Liver (tissue), 3 donors: ENCODE results near the gene ANGEL2.

ENCODE experiments used
- ATF3 ChIP-seq: IDR thresholded peaks from 2 replicates; pipeline ENCODE4 v1.6.1; 2016; ENCODE audit warnings: antibody characterized with exemption
- CTCF ChIP-seq: fragments of 150-350 bp; IDR thresholded peaks from 2 replicates; pipeline ENCODE4 v1.5.1; 2017; ENCODE audit warnings: improper control_type of control experiment, low read depth, low read length; ENCODE audit not compliant: missing input control
- EGR1 ChIP-seq, 2 donors: IDR thresholded peaks; 2 replicates each; pipeline ENCODE4 v1.6.1; 2016 to 2018; ENCODE audit warnings: antibody characterized with exemption in 2 of 2, low read depth in 2 of 2
- FOXA1 ChIP-seq: IDR thresholded peaks from 2 replicates; pipeline ENCODE4 v1.6.1; 2016; ENCODE audit warnings: antibody characterized with exemption
- GABPA ChIP-seq, 2 donors: IDR thresholded peaks in 1 of 2; conservative IDR thresholded peaks in 1 of 2; 2 replicates each; pipeline ENCODE4 v1.6.1; 2016; ENCODE audit warnings: antibody characterized with exemption in 2 of 2, mild to moderate bottlenecking in 1 of 2, moderate library complexity in 1 of 2
- JUND ChIP-seq, 2 donors: IDR thresholded peaks; 2 replicates each; pipeline ENCODE4 v1.6.1; 2016; ENCODE audit warnings: antibody characterized with exemption in 2 of 2
- MAX ChIP-seq: IDR thresholded peaks from 2 replicates; pipeline ENCODE4 v1.6.1; 2016; ENCODE audit warnings: antibody characterized with exemption
- NR2F2 ChIP-seq: IDR thresholded peaks from 2 replicates; pipeline ENCODE4 v1.6.1; 2016; ENCODE audit warnings: antibody characterized with exemption
- RAD21 ChIP-seq, 2 donors: IDR thresholded peaks; 2 replicates each; pipeline ENCODE4 v1.6.1; 2016; ENCODE audit warnings: antibody characterized with exemption in 2 of 2, mild to moderate bottlenecking in 2 of 2
- REST ChIP-seq: IDR thresholded peaks from 2 replicates; pipeline ENCODE4 v1.6.1; 2016; ENCODE audit warnings: antibody characterized with exemption, mild to moderate bottlenecking
- RXRA ChIP-seq, 2 donors: IDR thresholded peaks; 2 replicates each; pipeline ENCODE4 v1.6.1; 2017 to 2018; ENCODE audit warnings: antibody characterized with exemption in 2 of 2, mild to moderate bottlenecking in 1 of 2
- SP1 ChIP-seq: IDR thresholded peaks from 2 replicates; pipeline ENCODE4 v1.6.1; 2018; ENCODE audit warnings: antibody characterized with exemption, mild to moderate bottlenecking
- TAF1 ChIP-seq: conservative IDR thresholded peaks from 2 replicates; pipeline ENCODE4 v1.6.1; 2016; ENCODE audit warnings: antibody characterized with exemption, mild to moderate bottlenecking
- YY1 ChIP-seq: IDR thresholded peaks from 2 replicates; pipeline ENCODE4 v1.6.1; 2016; ENCODE audit warnings: antibody characterized with exemption, mild to moderate bottlenecking
- donor health status: healthy.
- donor health status: healthy.

- TF ChIP-seq CTCF (no peak), EGR1 (IDR thresholded peaks at IDR 0.05; ENCODE audit: low read depth in 2 of 2) (no peak), REST (no peak), MAX (no peak), SP1 (no peak), JUND (IDR thresholded peaks at IDR 0.05) (no peak), RXRA (IDR thresholded peaks at IDR 0.05) (no peak), TAF1 (no peak), ATF3 (no peak), GABPA (IDR thresholded peaks at IDR 0.05 in 1 of 2, conservative IDR thresholded peaks at IDR 0.05 in 1 of 2) (no peak), YY1 (no peak), RAD21 (IDR thresholded peaks at IDR 0.05) (no peak), NR2F2 (no peak), FOXA1 (no peak)
These were observed 1.0 kb downstream of the ANGEL2 start for GRCh38 chr1:213014642-213015041.
